ENCODE results near the gene ITGB2. TPM values are rescaled to one million over a fixed set of nuclear protein-coding genes. Genes with fewer than 3 reads are reported as not detected.

The ITGB2 gene
- total RNA-seq, 4 donors from 2014 or later = 33.2 to 110 (median 44.0) TPM

DNA sequence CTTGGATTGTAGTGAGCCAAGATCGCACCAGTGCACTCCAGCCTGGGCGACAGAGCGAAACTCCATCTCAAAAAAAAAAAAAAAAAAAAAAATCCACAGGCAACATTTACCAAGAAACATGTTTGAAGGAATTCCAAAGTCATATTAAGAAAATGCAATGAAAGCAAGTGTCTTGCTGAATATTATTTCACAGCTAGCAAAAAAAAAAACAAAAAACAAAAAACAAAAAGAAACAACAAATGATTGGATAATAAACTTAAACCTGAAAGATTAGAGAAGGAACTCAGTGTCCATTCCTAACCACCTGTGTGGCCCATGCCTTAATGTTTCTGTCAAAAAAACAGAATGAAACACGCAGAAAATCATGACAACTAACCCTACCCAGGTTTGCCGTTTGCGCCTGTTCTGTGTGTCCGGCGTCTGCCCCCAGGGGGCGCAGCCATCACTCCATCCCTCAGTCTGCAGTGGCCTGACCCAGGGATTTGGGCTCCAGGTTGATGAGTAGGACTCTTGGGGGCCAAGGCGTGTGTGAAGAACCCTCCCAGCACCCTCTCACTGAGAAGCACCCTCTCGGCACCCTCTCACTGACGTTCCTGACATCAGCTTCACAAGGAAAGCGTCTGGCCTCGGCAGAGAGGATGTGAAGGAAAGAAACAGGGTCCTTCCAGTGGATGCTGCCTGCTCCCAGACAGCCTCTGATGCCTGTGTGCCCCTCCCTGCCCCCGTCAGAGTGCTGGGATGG lies 28.0 kb downstream of the ITGB2 start:
- peaks cover 0 to 33% (median 0%) of the 10 kb centered on the region in 4 donors for H3K27me3 ChIP-seq
- intact Hi-C loops (cut with DNase I) = loop anchor here (5.0 kb wide), 1 partner anchor 40 kb away; no protein-coding TSS in a partner anchor
- TF ChIP-seq EP300 (IDR thresholded peaks at IDR 0.05) (no peak), POLR2AphosphoS5 (IDR thresholded peaks at IDR 0.05) (peak in 1 of 2 donors; percentile 13), POLR2A (IDR thresholded peaks at IDR 0.05; ENCODE audit: low read depth) (no peak)
- TF ChIP-seq, protein P1, sequence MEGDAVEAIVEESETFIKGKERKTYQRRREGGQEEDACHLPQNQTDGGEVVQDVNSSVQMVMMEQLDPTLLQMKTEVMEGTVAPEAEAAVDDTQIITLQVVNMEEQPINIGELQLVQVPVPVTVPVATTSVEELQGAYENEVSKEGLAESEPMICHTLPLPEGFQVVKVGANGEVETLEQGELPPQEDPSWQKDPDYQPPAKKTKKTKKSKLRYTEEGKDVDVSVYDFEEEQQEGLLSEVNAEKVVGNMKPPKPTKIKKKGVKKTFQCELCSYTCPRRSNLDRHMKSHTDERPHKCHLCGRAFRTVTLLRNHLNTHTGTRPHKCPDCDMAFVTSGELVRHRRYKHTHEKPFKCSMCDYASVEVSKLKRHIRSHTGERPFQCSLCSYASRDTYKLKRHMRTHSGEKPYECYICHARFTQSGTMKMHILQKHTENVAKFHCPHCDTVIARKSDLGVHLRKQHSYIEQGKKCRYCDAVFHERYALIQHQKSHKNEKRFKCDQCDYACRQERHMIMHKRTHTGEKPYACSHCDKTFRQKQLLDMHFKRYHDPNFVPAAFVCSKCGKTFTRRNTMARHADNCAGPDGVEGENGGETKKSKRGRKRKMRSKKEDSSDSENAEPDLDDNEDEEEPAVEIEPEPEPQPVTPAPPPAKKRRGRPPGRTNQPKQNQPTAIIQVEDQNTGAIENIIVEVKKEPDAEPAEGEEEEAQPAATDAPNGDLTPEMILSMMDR (IDR thresholded peaks at IDR 0.05) = peak; percentile 74 to 92 (median 85)
- H3K4me1 ChIP-seq = no peaks in the 10 kb centered on the region
- 43% methylated on average over 15 of the region's 15 CpGs for WGBS
- no peaks in the 10 kb centered on the region for H3K9me3 ChIP-seq
- no peak overlapping the region for H3K27ac ChIP-seq (replicated peaks in 1 of 4)
- H3K4me3 ChIP-seq = no peak overlapping the region
- no peak for DNase-seq (ENCODE audit: extremely low spot score)
- H3K36me3 ChIP-seq = no peaks in the 10 kb centered on the region

DNA sequence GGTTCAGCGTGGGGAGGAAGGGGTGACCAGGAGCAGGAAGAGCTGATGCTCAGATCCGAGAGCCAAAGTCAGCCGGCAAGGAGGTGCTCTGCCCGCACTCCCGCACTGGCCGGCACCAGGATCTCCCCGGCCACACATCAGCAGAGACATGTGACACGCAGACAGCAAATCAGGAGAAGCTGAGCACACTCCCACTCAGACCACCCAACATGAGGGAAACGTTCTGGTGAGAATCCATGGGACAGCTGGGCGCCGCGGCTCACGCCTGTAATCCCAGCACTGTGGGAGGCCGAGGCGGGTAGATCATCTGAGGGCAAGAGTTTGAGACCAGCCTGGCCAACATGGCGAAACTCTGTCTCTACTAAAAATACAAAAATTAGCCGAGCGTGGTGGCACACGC lies 28.6 kb downstream of the ITGB2 start:
- H3K4me1 ChIP-seq = no peaks in the 10 kb centered on the region
- no peaks in the 10 kb centered on the region for H3K36me3 ChIP-seq
- TF ChIP-seq POLR2A (IDR thresholded peaks at IDR 0.05; ENCODE audit: low read depth) = no peak
- TF ChIP-seq POLR2AphosphoS5 (IDR thresholded peaks at IDR 0.05) = no peak
- no peak for TF ChIP-seq EP300 (IDR thresholded peaks at IDR 0.05)
- TF ChIP-seq, protein P1 (IDR thresholded peaks at IDR 0.05) = no peak
- no peak overlapping the region for H3K27ac ChIP-seq (replicated peaks in 1 of 4)
- peaks cover 0 to 33% (median 0%) of the 10 kb centered on the region in 4 donors for H3K27me3 ChIP-seq
- no peak for DNase-seq (ENCODE audit: extremely low spot score)
- 96% methylated on average over 8 of the region's 19 CpGs for WGBS
- no peak overlapping the region for H3K4me3 ChIP-seq
- intact Hi-C loops (cut with DNase I) = loop anchor here (5.0 kb wide), 1 partner anchor 40 kb away; no protein-coding TSS in a partner anchor
- no peaks in the 10 kb centered on the region for H3K9me3 ChIP-seq

DNA sequence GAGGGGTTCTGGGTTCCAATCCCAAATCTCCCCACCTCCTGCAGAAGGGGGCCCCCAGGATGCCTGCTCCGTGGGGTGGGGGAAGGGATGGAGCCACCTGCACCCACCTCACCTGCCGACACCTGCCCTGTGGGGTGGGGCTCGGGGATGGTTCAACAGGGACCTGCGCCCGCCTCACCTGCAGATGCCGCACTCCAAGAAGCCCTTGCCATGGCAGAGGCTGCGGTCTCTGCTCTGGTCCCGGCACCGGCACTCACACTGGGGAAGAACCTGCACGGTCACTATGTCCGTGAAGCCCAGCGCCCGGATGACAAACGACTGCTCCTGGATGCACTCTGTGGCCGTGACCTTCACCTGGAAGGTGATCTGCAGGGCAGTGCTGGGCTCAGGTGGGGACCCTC lies 29.1 kb downstream of the ITGB2 start:
- Histone ChIP-seq H3K27ac (replicated peaks in 1 of 4) (no peak overlapping the region), H3K9me3 (no peaks in the 10 kb centered on the region), H3K36me3 (no peaks in the 10 kb centered on the region), H3K4me3 (no peak overlapping the region), H3K4me1 (no peaks in the 10 kb centered on the region), H3K27me3 (peaks cover 0 to 33% (median 0%) of the 10 kb centered on the region in 4 donors)
- no peak for DNase-seq (ENCODE audit: extremely low spot score)
- TF ChIP-seq POLR2A (IDR thresholded peaks at IDR 0.05; ENCODE audit: low read depth) (no peak), POLR2AphosphoS5 (IDR thresholded peaks at IDR 0.05) (no peak), EP300 (IDR thresholded peaks at IDR 0.05) (no peak)
- TF ChIP-seq, protein P1 (IDR thresholded peaks at IDR 0.05) = no peak
- intact Hi-C loops (cut with DNase I) = loop anchor here (5.0 kb wide), 1 partner anchor 41 kb away; no protein-coding TSS in a partner anchor
- WGBS = 96% methylated on average over 4 of the region's 15 CpGs

DNA sequence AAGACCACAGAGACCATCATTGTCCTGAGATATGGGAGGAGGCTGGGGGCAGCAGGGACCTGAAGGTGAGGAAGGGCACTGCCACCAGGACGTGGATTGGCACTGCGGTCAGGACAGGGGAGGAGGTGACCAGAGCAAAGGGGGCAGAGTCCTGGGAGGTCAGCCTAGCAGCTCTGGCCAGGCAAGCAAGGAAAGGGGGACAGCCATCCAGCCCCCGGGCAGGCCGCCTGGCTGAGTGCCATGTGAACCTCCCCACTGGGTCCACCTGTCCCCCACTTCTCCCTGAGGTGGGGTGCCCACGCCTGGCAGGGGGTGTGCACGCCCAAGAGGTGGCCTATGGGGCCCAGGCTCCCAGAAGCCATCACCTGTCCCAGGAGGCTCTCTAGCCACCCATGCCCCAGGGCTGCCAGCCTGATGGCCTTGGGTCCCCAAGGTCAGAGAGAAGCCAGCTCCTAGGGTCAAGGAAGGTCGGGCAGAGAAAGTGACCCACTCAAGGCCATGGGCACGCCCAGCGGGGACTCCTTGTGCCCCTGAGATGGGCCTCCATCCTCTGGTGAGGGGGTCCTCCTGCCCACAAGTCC lies 29.6 kb downstream of the ITGB2 start:
- Histone ChIP-seq H3K4me1 (no peaks in the 10 kb centered on the region), H3K36me3 (no peaks in the 10 kb centered on the region), H3K27me3 (peaks cover 0 to 33% (median 0%) of the 10 kb centered on the region in 4 donors), H3K9me3 (no peaks in the 10 kb centered on the region), H3K4me3 (no peak overlapping the region), H3K27ac (replicated peaks in 1 of 4) (no peak overlapping the region)
- intact Hi-C loops (cut with DNase I) = loop anchor here (5.0 kb wide), 1 partner anchor 41 kb away; no protein-coding TSS in a partner anchor
- DNase-seq (ENCODE audit: extremely low spot score) = no peak
- TF ChIP-seq, protein P1 (IDR thresholded peaks at IDR 0.05) = no peak
- WGBS = 96% methylated on average over 6 of the region's 9 CpGs
